ENCODE results near the gene IL3. TPM values are rescaled to one million over a fixed set of nuclear protein-coding genes. Genes with fewer than 3 reads are reported as not detected.

The IL3 gene
- total RNA-seq, 1 donor from 2014 or later, result not detected

DNA sequence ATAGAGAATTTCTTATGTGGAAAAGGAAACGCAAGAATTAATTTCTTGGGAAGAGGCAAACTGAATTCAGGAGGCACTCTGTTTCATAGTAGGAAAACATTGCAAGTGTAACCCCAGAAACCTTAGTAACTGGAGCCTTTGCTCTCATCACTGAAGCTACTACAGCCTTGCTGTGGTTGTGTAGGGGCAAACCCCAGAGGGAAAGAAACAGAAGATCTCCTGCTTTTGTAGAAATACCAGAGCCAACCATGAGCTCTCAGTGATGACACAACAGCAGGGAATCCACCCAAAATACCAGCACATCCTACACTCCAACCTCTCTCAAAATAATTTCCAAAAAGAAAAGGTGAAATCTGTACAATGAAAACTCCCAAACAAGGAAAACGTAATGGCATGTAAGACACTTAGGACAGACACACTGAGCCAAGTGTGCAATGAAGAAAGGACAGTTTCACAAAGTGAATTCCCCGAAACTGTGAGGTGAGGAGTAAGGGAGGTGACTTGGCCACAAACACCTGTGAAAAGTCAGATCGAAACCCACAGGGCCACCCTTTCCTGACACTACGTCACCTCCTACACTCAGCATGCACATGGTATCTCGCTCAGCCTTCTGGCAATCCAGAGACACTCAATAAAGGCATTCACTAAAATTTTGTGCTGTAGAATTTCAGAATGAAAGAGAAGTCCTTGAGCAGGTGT lies 40.4 kb upstream of the IL3 start:
- Histone ChIP-seq H3K27me3 (ENCODE audit: control insufficient read depth, insufficient read depth, low read length) (peaks cover 14% of the 10 kb centered on the region), H3K36me3 (ENCODE audit: control insufficient read depth, insufficient read depth, low read length) (no peaks in the 10 kb centered on the region), H3K4me3 (ENCODE audit: low read depth, low read length) (no peak overlapping the region)
- TF ChIP-seq, protein P1, sequence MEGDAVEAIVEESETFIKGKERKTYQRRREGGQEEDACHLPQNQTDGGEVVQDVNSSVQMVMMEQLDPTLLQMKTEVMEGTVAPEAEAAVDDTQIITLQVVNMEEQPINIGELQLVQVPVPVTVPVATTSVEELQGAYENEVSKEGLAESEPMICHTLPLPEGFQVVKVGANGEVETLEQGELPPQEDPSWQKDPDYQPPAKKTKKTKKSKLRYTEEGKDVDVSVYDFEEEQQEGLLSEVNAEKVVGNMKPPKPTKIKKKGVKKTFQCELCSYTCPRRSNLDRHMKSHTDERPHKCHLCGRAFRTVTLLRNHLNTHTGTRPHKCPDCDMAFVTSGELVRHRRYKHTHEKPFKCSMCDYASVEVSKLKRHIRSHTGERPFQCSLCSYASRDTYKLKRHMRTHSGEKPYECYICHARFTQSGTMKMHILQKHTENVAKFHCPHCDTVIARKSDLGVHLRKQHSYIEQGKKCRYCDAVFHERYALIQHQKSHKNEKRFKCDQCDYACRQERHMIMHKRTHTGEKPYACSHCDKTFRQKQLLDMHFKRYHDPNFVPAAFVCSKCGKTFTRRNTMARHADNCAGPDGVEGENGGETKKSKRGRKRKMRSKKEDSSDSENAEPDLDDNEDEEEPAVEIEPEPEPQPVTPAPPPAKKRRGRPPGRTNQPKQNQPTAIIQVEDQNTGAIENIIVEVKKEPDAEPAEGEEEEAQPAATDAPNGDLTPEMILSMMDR (IDR thresholded peaks at IDR 0.05; ENCODE audit: insufficient read depth, low read length, poor library complexity, severe bottlenecking), result no peak
- no peak for DNase-seq (ENCODE audit: low read depth)

DNA sequence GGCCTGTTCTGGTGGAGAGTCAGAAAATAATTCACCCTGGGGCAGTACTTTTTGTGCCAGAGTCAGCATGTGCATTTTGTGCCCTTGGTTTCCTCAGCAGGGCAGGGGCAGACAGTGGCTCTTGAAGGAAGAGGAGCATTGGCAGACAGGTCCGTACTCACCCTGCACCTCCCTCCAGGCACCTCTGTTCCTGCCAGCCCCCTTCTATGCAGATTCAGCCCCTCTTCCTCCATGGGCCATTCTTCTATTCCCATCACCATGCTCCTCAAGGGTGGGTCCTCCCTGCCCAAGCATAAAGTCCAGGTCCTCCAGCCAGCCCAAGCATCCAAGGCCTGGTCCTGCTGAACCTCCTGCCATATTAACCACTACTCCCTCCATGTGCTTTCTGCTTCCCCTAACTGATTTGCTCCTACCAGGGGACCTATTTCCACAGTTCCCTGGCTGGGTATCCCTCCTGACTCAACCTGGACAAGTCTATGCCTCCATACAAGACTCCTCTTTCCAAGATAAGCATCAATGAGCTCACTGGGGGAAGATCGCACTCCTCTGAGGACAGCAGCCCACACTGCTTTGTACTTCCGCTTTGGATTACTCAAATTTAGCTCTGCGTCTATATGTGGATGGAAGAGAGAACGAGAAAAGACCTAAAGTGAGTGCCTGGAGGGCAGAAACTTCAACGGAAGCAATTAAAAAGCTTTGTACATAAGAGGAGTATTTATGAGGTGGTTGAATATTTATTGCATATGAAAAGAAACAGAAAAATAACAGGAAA lies 39.7 kb upstream of the IL3 start:
- TF ChIP-seq, protein P1 (IDR thresholded peaks at IDR 0.05; ENCODE audit: insufficient read depth, low read length, poor library complexity, severe bottlenecking), result no peak
- DNase-seq (ENCODE audit: low read depth), result no peak
- H3K4me3 ChIP-seq (ENCODE audit: low read depth, low read length), result no peak overlapping the region
- H3K27me3 ChIP-seq (ENCODE audit: control insufficient read depth, insufficient read depth, low read length), result peaks cover 14% of the 10 kb centered on the region
- no peaks in the 10 kb centered on the region for H3K36me3 ChIP-seq (ENCODE audit: control insufficient read depth, insufficient read depth, low read length)

DNA sequence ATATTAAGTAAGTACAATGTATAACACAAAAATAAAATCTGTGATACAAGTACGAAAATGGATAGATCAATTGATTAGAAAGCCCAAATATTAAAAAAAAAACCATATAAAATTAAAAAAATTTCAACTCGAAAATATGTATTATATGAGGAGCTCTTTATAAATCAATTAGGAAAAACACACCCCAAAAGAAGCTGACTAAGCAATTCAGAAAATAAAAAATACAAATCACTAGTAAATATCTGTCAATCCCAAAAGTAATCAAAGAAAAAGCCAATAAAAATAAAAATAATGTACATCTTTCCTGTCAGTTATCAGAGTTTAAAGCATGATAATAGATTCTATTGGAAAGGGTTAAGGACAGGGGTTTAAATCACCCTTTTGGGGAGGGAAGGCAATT lies 38.8 kb upstream of the IL3 start:
- Histone ChIP-seq H3K36me3 (ENCODE audit: control insufficient read depth, insufficient read depth, low read length) (no peaks in the 10 kb centered on the region), H3K4me3 (ENCODE audit: low read depth, low read length) (no peak overlapping the region), H3K27me3 (ENCODE audit: control insufficient read depth, insufficient read depth, low read length) (peaks cover 14% of the 10 kb centered on the region)
- no peak for DNase-seq (ENCODE audit: low read depth)
- TF ChIP-seq, protein P1 (IDR thresholded peaks at IDR 0.05; ENCODE audit: insufficient read depth, low read length, poor library complexity, severe bottlenecking), result no peak

DNA sequence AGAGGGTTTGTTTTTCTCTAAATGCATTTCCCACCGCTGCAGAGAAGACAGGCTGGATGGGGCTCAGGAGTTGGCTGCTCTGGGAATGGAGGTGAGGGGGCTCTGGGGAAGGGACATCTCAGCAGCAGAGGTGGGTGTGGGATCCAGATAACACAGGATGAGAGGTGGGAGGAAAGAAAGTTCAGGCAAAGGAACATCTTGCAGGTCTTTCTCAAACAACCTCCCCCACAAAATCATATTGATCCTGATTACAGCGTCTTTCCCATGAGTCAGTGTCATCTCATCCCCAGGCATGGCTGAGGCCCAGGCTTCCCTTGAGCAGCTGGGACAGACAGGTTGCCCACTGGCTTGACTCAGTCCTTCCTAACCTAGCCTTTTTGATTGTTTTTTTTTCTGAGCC lies 37.7 kb upstream of the IL3 start:
- no peak overlapping the region for H3K4me3 ChIP-seq (ENCODE audit: low read depth, low read length)
- no peaks in the 10 kb centered on the region for H3K36me3 ChIP-seq (ENCODE audit: control insufficient read depth, insufficient read depth, low read length)
- TF ChIP-seq, protein P1 (IDR thresholded peaks at IDR 0.05; ENCODE audit: insufficient read depth, low read length, poor library complexity, severe bottlenecking), result no peak
- no peak for DNase-seq (ENCODE audit: low read depth)
- H3K27me3 ChIP-seq (ENCODE audit: control insufficient read depth, insufficient read depth, low read length), result peaks cover 13% of the 10 kb centered on the region

DNA sequence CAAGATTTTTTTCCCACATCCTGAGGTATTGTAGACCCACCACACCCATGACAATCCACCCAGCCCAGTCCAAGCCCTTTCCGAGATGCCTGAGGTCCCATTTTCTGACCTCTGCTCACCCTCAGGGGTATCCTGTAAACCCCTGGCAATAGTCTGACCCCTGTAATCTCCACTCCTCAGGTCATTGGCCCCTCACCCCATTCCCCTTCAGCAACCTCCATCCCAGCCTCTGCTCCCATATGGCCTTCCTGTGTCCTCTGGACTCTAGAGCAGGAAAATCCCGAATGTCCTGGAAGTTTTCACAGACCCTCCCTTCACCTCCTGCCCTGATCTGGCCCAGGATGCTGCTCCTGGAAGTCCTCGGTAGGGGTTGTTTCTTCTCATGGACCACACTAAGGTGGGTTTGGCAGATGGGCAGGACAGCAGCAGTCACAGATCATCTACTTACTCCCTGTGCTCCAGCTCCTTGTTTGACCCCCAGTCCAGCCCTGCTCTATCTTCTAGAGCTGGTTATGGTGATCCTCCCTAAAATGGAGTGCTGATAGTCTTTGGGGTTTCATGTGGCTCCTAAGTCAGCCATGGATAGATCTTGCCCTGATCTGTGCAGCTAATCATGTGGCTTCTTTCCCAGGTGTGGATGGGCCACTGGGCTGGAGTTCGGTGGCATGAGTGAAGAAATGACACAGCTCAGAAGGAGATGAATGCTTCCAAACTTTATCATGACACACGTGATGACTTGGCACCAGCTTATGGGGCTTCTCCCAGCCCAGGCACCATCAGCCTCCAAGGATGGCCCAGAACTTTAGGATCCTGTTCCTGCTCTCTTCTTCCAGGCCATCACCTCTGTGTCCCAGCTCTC lies 37.0 kb upstream of the IL3 start:
- Histone ChIP-seq H3K4me3 (ENCODE audit: low read depth, low read length) (no peak overlapping the region), H3K27me3 (ENCODE audit: control insufficient read depth, insufficient read depth, low read length) (peaks cover 7% of the 10 kb centered on the region), H3K36me3 (ENCODE audit: control insufficient read depth, insufficient read depth, low read length) (no peaks in the 10 kb centered on the region)
- no peak for DNase-seq (ENCODE audit: low read depth)
- TF ChIP-seq, protein P1 (IDR thresholded peaks at IDR 0.05; ENCODE audit: insufficient read depth, low read length, poor library complexity, severe bottlenecking), result no peak

All from kidney epithelial cell (primary cell).